GM21367 (cell line): ENCODE results near the gene SDF2L1.
"Not testable (repeated sequence)": the region's sequence is repeated elsewhere in the genome, so short reads cannot be mapped to it uniquely, and the experiment has no call there.

Experiments
- ATAC-seq: cut with Tn5 transposase; IDR thresholded peaks from one replicate; pipeline ENCODE4 v1.9.1; 2021; ENCODE audit not compliant: unreplicated experiment

The SDF2L1 gene

DNA sequence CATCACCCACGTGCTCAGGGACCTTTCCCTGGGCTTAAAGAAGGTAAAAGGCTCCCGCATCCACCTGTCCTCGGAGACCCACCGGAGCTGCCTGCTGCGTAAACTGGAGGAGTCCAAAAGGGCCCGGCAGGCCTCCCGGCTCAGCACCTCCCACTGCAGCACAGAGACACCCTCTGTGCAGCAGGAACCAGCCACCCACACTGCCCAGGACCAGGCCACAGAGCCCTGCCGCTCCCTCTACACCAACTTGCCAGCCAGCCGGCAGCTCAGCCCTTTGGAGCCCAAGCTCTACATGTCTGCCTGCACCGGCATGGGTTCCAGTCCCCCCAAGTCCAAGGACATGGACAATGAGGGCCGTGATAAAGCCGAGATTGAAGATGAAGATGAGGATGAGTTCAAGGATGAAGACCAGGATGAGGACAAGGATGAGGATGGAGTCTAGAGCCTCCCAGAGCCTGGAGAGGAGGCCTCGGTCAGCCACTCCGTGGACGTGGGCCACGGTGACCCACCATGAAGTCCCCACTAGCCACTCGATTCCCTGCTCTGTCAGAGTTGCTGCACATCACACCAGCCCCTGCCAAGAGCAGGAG is 5.4 kb upstream of the SDF2L1 start:
- ATAC-seq = no peak

DNA sequence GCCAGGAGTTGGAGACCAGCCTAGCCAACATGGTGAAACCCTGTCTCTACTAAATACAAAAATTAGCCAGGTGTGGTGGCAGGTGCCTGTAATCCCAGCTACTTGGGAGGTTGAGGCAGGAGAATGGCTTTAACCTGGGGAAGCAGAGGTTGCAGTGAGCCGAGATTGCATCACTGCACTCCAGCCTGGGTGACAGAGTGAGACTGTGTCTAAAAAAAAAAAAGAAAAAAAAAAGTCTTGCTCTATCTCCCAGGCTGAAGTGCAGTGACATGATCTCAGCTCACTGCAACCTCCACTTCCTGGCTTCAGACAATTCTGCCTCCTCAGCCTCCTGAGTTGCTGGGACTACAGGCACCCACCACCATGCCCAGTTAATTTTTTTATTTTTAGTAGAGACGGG is 4.7 kb upstream of the SDF2L1 start:
- not testable (repeated sequence) for ATAC-seq

DNA sequence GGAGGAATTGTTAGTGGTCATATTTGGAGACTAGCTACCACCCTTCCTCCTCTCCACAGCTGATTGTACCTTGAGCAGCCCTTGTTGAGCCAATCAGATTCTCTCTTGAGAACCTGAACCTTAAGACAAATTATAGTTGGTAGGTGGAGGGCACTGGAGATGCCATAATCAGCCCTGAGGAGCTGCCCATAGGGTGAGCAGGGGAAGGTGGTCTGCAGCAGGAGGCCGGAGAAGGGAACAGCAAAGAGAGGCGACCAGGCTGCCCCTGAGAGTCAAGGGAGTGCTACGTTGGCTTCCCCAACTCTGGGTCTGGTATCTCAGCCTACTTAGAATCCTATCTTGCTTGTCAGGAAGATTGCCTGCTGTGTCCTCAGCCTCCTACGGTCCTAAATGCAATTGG is 2.7 kb upstream of the SDF2L1 start:
- ATAC-seq = no peak

DNA sequence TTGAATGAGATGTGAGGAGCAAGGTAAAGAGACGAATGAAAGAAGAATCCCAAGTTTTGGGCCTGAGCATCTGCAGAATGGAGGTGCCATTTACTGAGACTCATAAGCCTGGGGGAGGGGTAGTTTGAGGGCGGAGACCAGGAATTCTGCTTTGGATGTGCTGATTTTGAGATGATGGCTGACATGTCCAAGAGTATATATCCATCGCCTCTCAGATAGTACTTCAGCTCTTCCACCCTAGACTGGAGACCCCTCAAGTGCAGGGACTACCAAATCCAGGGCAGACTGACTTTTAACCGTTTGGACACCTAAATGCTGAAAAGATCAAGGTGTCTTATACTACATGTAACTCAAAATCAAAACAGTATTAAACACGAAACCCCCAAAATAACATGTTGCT is 1.3 kb upstream of the SDF2L1 start:
- no peak for ATAC-seq

DNA sequence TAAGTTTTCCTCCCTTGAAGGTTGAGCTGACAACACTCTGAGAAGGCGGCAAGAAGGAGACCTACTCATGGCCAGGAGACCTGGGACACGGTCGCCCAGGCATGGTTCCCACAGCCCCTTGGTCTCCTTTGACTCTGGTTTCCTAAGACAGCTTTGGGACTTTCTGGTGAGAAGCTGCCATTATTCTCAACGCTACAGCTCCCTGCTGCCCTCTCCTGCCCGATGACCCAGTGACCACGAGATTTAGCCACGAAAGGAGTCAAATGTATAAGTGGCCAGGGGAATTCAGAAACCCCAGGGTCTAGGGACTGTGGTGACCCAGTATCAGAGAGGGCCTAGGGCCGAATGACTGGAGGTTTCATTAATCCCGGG is 699 bp upstream of the SDF2L1 start:
- no peak for ATAC-seq

DNA sequence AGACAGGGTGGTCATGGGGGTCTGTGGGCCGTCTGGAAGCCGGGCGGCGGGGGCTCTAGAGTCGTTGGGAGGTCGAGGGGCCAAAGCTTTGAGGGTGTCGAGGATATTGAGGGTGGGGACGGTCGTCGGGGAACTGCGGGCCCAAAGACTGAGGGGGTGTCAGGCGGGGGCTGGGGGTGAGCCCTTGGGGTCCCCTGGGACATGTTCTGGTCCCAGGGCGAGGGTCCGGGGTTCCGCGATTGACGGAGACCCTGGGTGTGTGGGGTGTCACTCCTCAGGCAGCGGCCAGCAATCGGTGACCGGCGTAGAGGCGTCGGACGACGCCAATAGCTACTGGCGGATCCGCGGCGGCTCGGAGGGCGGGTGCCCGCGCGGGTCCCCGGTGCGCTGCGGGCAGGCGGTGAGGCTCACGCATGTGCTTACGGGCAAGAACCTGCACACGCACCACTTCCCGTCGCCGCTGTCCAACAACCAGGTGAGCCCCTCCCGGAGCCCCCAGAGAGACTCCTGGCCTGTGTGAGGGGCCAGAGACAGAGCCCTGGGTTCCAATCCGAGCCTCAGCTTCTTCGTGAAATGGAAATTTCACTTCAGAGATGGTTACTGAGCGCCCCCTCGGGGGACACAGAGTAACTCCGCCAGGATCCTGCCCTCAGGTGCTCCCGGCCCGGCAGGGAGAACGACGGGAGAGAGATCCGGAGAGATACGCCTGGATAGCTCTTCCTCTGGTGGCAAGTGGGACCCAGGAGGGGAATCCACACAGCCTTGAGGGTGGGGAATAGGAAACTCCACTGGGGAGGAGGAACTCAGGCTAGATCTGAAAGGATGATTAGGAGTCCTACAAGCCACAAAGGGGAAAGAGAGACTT is 714 bp downstream of the SDF2L1 start:
- no peak for ATAC-seq

DNA sequence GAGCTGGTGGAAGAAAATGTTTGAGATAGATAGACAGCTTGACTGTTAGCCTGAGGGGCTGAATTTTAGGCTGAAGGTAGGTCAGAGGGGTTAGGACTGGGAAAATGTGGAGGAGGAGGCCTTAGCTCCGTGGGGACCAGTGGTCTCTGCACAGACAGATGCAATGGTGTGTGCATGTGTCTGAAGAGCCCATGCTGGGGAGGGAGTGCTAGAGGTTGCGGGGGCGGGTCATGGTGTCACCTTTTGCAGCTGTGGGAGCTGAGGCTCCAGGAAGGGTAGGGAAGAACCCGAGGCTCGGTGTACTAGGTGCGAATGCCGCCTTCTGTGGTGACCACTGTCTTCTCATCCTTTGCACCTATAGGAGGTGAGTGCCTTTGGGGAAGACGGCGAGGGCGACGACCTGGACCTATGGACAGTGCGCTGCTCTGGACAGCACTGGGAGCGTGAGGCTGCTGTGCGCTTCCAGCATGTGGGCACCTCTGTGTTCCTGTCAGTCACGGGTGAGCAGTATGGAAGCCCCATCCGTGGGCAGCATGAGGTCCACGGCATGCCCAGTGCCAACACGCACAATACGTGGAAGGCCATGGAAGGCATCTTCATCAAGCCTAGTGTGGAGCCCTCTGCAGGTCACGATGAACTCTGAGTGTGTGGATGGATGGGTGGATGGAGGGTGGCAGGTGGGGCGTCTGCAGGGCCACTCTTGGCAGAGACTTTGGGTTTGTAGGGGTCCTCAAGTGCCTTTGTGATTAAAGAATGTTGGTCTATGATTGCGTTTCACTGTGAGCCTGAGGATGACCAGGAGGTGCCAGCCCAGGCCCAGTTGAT is 1.6 kb downstream of the SDF2L1 start:
- no peak for ATAC-seq

DNA sequence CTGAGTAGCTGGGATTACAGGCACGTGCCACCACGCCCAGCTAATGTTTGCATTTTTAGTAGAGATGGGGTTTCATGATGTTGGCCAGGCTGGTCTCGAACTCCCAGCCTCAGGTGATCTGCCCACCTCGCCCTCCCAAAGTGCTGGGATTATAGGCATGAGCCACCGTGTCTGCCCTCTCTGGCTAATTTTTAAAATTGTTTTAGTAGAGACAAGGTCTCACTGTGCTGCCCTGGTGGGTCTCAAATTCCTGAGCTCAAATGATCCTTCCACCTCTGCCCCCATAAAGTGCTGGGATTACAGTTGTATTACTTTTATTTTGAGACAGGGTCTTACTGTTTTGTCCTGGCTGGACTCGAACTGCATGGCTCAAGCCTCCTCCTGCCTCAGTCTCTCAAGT is 3.4 kb downstream of the SDF2L1 start:
- not testable (repeated sequence) for ATAC-seq

DNA sequence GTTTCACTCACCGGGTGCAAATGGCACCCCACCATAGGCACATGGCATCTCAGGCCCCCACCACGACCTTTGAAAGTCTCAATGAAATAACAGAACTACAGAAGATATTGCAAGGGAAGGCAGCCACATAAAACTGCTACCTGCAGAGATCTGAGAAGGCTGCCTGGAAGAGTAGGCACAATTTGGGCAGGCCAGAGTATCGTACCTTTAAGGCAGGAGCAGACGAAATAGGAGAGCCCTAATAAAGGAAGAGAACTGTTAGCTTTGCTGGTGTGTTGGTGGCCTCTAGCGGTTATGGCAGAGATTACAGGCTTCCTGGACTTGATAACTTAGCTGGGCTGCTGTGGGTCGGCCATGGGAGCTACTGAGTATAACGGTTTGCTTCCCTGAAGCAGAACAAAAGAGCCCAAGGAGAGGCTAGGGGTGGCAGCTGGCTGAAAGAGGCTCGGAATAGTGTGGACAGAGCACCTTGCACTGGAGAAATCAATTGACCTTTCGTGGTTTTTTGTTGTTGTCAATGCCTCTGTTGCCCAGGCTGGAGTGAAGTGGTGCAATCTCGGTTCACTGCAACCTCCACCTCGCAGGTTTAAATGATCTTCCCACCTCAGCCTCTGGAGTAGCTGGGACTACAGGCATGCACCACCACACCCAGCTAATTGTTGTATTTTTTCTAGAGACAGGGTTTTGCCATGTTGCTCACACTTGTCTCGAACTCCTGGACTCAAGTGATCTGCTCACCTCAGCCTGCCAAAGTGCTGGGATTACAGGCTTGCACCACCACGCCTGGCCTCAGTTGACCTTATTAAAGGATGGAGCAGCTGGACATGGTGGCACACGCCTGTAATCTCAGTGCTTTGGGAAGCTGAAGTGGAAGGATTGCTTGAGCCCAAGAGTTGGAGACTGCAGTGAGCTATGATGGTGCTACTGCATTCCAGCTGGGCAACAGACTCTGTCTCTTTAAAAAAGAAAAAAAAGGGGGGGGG is 4.8 kb downstream of the SDF2L1 start:
- ATAC-seq = no peak

DNA sequence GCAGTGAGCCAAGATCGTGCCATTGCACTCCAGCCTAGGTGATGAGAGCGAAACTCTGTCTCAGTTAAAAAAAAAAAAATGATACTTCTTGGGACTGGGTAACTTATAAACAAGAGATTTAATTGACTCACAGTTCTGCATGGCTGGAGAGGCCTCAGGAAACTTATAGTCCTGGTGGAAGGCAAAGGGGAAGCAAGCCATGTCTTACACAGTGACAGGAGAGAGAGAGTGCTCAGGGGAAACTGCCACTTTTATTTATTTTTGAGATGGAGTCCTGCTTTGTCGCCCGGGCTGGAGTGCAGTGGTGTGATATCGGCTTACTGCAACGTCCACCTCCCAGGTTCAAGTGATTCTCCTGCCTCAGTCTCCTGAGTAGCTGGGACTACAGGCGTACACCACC is 8.2 kb downstream of the SDF2L1 start:
- ATAC-seq = no peak

DNA sequence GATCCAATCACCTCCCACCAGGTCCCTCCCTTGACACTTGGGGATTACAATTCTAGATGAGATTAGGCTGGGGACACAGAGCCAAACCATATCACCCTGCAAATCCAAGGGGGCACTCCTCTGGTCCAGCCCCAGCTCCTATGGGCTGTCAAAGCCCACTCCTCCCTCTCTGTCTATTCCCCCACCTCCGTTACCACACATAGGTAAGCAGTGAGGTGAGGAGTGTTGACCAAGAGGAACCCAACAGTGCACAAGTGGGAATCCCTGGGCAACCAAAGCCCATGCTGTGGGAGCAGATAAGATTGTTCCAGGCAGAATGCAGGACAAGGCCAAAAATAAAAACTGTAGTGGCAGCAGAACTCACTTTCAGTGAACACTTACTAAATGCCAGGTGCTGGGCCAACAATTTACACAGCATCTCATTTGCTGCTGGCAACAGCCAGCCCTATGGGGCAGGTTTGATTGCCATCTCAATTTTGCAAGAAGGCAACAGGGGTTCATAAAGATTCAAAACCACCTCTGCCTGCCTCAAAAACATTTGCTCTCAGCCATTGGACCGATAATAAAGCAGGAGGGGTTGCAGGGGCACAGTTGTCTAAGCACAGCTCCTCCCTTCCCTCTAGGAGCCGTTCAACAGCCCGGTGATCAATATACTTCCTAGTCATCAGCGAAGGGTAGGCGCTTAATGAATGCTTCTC is 8.9 kb downstream of the SDF2L1 start:
- no peak for ATAC-seq

DNA sequence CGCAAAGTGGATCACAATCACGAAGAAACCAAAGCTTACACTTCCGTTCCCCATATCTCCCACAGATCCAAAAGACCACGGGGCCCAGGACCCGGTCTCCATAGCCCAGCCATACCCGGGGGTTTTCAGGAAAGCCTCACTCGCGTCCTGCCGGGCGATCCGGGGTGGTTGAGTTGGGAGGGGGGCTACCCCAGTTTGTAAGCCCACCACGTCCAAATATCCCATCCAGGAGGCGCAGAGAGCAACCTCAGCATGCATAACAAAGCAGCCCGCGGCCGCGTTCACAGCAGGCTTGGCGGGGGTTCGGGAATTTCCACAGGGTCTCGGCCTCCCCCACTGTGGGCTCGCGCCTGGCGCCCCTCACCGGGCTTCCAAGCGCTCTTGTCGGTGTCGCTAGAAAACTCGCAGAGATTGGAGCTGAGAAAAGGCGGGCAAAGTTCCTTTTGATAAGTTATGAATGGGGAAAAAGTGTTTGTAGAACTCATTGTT is 9.5 kb downstream of the SDF2L1 start:
- peak; percentile 33 for ATAC-seq

DNA sequence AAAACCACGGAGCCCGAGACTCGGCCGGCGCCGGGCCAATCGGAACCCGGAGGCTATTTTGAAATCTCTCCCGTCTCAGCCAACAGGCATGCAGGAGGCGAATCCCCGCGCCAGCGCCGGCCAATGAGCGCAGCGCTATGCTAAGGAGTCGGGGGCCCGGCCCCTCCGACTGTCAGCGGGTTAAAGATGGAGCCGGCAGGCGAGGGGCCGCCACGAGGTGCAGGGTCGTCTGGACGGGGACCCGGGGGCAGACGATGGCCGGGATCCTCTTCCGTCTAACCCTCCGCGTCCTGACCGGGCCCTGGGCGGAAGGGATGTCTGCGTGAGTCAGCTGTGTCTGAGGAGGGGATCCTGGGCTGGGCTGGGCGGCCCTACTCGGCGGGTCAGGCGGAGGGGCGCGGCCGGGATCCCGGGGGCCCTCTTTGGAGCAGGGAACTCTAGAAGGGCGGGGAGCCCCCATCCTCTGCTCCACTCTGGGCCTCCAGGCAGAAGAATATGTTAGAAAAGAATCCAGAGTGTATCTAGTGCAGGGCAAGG is 10.0 kb downstream of the SDF2L1 start:
- peak; percentile 62 for ATAC-seq

DNA sequence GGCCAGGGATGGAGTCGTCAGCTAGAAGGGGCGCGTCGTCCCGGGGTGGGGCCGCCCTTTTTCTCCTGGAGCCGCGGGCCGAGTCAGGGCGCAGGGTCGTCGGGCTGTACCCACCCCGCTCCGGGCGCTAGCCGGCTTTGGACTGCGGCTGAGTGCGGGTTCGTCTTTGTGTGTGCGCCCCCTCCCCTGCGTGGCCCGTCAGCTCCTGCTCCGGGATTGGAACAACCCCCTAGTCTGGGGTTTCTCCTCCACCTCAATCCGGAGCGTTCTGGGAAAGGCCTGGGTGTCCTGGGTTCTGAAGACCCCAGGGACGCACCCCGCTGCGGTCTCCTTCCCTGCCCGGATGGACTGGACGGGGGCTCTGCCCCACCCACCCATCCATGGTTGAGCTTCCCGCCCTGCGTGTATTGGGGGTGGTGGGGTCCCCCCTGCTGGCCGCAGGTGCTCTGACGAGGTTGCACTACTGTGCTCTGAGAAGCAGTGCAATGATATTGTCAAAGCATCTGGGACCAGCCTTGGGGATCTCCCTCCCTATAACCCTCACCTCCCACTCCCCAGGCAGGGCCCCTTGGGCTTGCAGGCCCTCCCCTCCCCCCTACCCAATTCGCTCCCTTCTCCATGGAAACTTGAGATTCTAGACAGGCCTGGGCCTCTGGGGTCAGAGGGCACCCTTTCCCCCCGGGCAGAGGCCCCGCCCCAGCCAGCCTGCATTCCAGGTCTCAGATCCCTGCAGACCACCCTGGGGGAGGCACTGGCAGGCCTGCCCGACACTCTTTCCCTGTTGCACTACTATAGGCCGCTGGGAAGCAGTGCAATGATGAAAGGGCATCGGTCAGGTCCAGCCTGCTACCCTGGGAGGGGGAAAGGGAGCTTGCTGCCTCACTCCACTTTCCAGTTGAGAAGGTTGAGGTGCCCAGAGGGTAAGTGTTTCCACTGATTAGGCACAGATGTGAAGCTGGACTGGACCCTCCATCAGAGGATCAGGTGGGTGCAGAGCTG is 10.7 kb downstream of the SDF2L1 start:
- no peak for ATAC-seq

DNA sequence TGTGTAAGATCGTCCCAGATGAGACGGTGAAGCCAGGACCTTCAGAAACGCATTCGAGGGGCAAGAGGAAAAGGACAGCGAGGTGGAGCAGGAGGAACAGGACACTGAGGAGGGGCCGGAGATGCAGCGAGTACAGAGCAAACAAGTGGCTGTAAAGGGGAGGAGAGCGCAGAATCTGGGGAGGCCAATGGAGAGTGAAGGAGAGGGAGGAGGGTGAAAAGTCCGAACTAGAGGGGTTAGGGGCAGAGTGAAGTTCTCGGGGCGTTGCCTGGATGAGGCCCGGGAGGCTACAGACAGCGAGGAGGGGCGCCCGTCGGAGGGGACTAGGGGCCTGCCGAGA is 14.9 kb downstream of the SDF2L1 start:
- ATAC-seq = no peak

DNA sequence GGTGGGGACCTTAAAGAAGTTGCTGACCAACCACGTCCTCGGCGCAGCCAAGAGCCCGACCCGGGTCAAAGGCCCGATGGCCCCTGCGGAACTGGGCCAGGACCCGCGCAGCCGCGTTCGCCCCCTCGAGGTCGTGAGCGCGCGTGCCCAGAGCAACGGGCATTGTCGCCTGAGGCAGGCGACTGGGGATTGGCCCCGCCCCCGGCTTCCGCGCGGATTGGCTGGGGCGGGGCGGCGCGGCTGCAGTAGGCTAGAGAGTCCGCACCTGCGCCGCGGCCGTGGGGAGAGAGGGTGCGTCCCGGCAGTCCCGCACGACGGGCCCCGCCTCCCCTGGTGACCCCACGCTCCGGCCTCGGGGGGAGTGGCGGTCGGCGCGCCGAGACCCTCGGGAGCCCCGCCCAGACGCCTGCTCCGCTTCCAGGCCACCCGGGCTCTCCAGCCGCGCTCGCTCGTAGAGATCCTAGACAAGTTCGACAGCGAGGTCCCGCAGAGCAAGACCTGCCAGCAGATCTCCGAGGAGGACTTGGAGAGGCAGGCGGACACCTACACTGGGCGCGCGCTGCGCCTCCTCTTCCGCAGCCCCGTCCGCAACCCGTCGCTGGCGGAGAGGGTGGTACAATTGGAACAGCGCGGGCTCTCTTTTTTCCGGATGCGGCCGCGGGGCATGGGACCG is 15.4 kb downstream of the SDF2L1 start:
- peak; percentile 52 for ATAC-seq

DNA sequence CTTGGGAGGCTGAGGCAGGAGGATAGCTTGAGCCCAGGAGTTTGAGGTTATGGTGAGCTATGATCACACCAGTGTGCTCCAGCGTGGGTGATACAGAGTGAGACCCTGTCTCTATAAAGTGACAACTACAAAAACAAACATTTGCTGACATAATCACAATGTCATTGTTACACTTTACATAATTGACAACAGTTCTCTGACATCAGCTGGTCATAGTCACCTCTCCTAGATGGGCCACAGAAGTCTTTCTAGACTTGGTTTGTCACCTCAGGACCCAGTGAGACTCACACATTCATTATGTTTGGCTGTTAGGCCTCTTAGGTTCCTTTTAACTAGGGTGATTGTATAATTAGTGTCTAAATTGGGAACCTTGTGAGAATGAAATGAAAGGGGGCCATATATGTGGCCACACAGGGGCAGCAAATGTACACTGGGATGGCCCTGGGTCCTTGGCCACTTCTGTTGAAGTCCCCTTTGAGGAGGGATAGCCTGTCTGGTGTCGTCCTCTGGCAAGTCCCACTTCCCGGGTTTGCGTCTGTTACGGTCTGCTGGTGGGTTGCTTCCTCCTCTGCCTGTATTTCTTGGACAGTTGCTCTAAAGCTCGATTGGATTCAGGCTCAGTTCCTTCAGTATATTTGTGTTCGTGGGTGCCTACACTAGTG is 17.9 kb downstream of the SDF2L1 start:
- no peak for ATAC-seq
